Smooth muscle cell (in vitro differentiated cells): Measurements from ENCODE around the gene SERPINB3. TPM values are rescaled to one million over a fixed set of nuclear protein-coding genes. Genes with fewer than 3 reads are reported as not detected.

Experiments
- DNase-seq: peaks from one replicate; lab custom pipeline; 2025; ENCODE audit not compliant: unreplicated experiment; lab: John Stamatoyannopoulos, UW
- H2AFZ ChIP-seq: fragments of 200-600 bp; sonication (generic); 2 replicates; pipeline ENCODE4 v1.6.0; 2016; ENCODE audit warnings: antibody characterized with exemption, low read depth, mild to moderate bottlenecking
- H3F3A ChIP-seq: fragments of 200-600 bp; sonication (generic); 2 replicates; pipeline ENCODE4 v1.6.0; 2017; ENCODE audit warnings: antibody characterized with exemption, low read depth
- H3K27ac ChIP-seq: fragments of 200-600 bp; sonication (generic); 2 replicates; pipeline ENCODE4 v1.5.1; 2016; ENCODE audit warnings: low read depth, mild to moderate bottlenecking
- H3K27me3 ChIP-seq: fragments of 200-600 bp; sonication (generic); 2 replicates; pipeline ENCODE4 v1.6.1; 2016; ENCODE audit warnings: low read depth, mild to moderate bottlenecking
- H3K36me3 ChIP-seq: fragments of 200-600 bp; sonication (generic); 2 replicates; pipeline ENCODE4 v1.5.1; 2016; ENCODE audit warnings: low read depth
- H3K4me1 ChIP-seq: fragments of 200-600 bp; sonication (generic); 2 replicates; pipeline ENCODE4 v1.5.1; 2016; ENCODE audit warnings: low read depth
- H3K4me2 ChIP-seq: fragments of 200-600 bp; sonication (generic); 2 replicates; pipeline ENCODE4 v1.6.0; 2016; ENCODE audit warnings: mild to moderate bottlenecking
- H3K4me3 ChIP-seq: fragments of 200-600 bp; sonication (generic); 2 replicates; pipeline ENCODE4 v1.5.1; 2016; ENCODE audit warnings: mild to moderate bottlenecking
- H3K79me2 ChIP-seq: fragments of 200-600 bp; sonication (generic); 2 replicates; pipeline ENCODE4 v1.6.0; 2016; ENCODE audit warnings: low read depth, mild to moderate bottlenecking
- H3K9ac ChIP-seq: fragments of 200-600 bp; sonication (generic); 2 replicates; pipeline ENCODE4 v1.6.0; 2016; ENCODE audit warnings: low read depth
- H3K9me3 ChIP-seq: fragments of 200-600 bp; sonication (generic); replicated peaks from 2 replicates; pipeline ENCODE4 v1.5.1; 2016; ENCODE audit warnings: low read depth
- H4K20me1 ChIP-seq: fragments of 200-600 bp; sonication (generic); 2 replicates; pipeline ENCODE4 v1.6.0; 2016; ENCODE audit warnings: low read depth
- WGBS: methylation state at CpG from one replicate; pipeline ENCODE4 v1.1.7; 2016; ENCODE audit warnings: low lambda C conversion rate; 5-methylcytosine and 5-hydroxymethylcytosine counted together
- polyA plus RNA-seq: library from polyadenylated mRNA; unstranded; fragments of >200 nt; fragmentation: Nextera tagmentation; extraction: Ambion mirVana; gene quantifications from 2 replicates; pipeline ENCODE4 v1.2.1, GENCODE V29; 2016
- total RNA-seq: library from RNA; depleted of rRNA; stranded (reverse); fragments of >200 nt; gene quantifications from 2 replicates; pipeline ENCODE4 v1.2.3, GENCODE V29; 2014
- TF ChIP-seq, protein P1 (sequence below): fragments of 200-600 bp; sonication (generic); IDR thresholded peaks from 2 replicates; pipeline ENCODE4 v1.5.1; 2017; ENCODE audit warnings: borderline replicate concordance, mild to moderate bottlenecking, antibody characterized with exemption; ENCODE audit not compliant: insufficient read depth, poor library complexity, severe bottlenecking

The SERPINB3 gene
- total and polyA plus RNA-seq, 2 experiments from 2014 or later, result 44.0 to 148 TPM

DNA sequence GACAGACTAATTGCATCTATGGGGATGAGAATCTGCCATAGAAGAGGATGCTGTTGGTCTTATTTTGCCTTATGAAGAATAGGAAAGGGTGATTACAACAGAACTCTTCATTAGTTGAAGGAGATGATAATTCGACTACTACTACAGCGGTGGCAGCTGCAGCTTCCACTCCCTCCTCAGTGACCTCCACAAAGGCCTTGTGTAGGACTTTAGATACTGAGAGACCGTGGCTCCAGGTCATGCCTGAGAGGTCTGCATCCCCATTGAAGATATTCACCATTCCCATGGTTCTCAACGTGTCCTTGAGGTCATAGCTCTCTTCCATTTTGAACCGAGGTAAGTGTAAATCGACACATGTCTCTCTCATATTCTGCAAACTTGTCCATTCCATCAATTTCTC, 24.0 kb downstream of the SERPINB3 start:
- Histone ChIP-seq H3K9me3 (peaks cover 3% of the 10 kb centered on the region), H3K4me2 (no peak overlapping the region), H3F3A (no peaks in the 10 kb centered on the region), H3K4me3 (no peak overlapping the region), H3K9ac (no peak overlapping the region), H3K27ac (no peak overlapping the region), H3K4me1 (no peaks in the 10 kb centered on the region), H4K20me1 (no peaks in the 10 kb centered on the region), H2AFZ (no peak overlapping the region), H3K79me2 (no peaks in the 10 kb centered on the region), H3K36me3 (no peaks in the 10 kb centered on the region), H3K27me3 (no peaks in the 10 kb centered on the region)
- DNase-seq, result no peak
- TF ChIP-seq, protein P1, sequence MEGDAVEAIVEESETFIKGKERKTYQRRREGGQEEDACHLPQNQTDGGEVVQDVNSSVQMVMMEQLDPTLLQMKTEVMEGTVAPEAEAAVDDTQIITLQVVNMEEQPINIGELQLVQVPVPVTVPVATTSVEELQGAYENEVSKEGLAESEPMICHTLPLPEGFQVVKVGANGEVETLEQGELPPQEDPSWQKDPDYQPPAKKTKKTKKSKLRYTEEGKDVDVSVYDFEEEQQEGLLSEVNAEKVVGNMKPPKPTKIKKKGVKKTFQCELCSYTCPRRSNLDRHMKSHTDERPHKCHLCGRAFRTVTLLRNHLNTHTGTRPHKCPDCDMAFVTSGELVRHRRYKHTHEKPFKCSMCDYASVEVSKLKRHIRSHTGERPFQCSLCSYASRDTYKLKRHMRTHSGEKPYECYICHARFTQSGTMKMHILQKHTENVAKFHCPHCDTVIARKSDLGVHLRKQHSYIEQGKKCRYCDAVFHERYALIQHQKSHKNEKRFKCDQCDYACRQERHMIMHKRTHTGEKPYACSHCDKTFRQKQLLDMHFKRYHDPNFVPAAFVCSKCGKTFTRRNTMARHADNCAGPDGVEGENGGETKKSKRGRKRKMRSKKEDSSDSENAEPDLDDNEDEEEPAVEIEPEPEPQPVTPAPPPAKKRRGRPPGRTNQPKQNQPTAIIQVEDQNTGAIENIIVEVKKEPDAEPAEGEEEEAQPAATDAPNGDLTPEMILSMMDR, result no peak
- WGBS, result 87% methylated on average over 6 of the region's 6 CpGs

DNA sequence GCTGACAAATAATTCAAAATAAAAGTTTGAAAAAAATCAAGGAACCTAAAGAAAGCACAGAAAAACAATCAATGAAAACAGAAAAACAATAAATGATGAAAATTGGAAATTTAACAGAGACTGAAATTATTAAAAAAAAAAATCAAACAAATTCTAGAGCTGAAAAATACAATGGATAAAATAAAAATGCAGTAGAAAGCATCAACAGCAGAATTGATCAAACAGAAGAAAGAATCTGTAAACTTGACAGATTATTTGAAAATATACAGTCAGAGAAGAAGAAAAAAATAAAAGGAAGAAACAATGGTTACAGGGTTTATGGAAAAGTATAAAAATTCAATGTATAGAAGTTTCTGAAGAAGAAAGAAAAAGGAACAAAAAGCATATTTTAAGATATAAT, 33.9 kb downstream of the SERPINB3 start:
- Histone ChIP-seq H3K4me3 (no peak overlapping the region), H3K27ac (no peak overlapping the region), H3F3A (no peaks in the 10 kb centered on the region), H3K9ac (no peak overlapping the region), H3K27me3 (no peaks in the 10 kb centered on the region), H3K4me1 (no peaks in the 10 kb centered on the region), H3K36me3 (no peaks in the 10 kb centered on the region), H3K79me2 (no peaks in the 10 kb centered on the region), H3K9me3 (peaks cover 10% of the 10 kb centered on the region), H4K20me1 (no peaks in the 10 kb centered on the region), H2AFZ (no peak overlapping the region), H3K4me2 (no peak overlapping the region)
- TF ChIP-seq, protein P1, result no peak
- DNase-seq, result no peak

DNA sequence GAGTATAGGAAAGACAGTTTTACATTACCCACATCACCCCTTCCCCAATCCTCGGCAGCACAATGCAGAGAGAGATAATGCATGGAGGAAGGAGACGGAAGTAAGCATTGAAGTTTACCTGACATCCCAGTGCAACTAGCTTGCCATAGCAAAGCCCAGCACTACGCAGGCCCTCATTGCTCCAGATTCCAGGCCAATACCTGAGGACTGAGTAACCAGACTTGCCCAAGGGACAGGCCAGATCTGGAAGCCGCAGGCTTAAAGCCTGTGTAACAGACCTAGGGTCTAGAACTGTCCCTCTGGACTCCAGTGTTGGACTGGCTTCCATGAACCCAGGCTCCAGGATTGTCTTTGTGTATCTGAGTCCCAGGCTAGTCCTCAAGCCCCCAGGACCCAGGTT, 35.3 kb downstream of the SERPINB3 start:
- no peaks in the 10 kb centered on the region for H3K36me3 ChIP-seq
- H3K4me1 ChIP-seq, result no peaks in the 10 kb centered on the region
- H3K79me2 ChIP-seq, result no peaks in the 10 kb centered on the region
- 85% methylated on average over 4 of the region's 4 CpGs for WGBS
- no peak overlapping the region for H3K4me3 ChIP-seq
- H3F3A ChIP-seq, result no peaks in the 10 kb centered on the region
- H3K27ac ChIP-seq, result no peak overlapping the region
- H3K4me2 ChIP-seq, result no peak overlapping the region
- no peak for DNase-seq
- TF ChIP-seq, protein P1, result no peak
- H3K9me3 ChIP-seq, result peaks cover 10% of the 10 kb centered on the region
- H3K27me3 ChIP-seq, result no peaks in the 10 kb centered on the region
- no peaks in the 10 kb centered on the region for H4K20me1 ChIP-seq
- H2AFZ ChIP-seq, result no peak overlapping the region
- no peak overlapping the region for H3K9ac ChIP-seq

DNA sequence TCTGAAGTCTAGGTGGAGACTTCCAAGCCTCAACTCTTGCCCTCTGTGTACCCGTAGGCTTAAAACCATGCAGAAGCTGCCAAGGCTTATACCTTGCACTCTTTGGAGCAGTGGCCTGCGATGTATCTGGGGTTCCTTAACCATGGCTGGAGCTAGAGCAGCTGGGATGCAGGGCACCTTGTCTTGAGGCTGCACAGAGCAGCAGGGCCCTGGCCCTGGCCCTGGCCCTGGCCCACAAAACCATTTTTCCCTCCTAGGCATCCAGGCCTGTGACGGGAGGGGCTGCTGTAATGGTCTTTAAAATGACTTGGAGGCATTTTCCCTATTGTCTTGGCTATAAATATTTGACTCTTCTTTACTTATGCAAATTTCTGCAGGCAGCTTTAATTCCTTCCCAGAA, 36.8 kb downstream of the SERPINB3 start:
- Histone ChIP-seq H3K27me3 (no peaks in the 10 kb centered on the region), H3K9ac (no peak overlapping the region), H2AFZ (no peak overlapping the region), H3K27ac (no peak overlapping the region), H3K36me3 (no peaks in the 10 kb centered on the region), H3K4me2 (no peak overlapping the region), H3K9me3 (peaks cover 10% of the 10 kb centered on the region), H3K4me1 (no peaks in the 10 kb centered on the region), H4K20me1 (no peaks in the 10 kb centered on the region), H3K4me3 (no peak overlapping the region), H3F3A (no peaks in the 10 kb centered on the region), H3K79me2 (no peaks in the 10 kb centered on the region)
- no peak for DNase-seq
- WGBS, result 94% methylated on average over 3 of the region's 3 CpGs
- TF ChIP-seq, protein P1, result no peak
